HEK293T (cell line): ENCODE data around the gene FOXC1.

ENCODE experiments used
- ARNT ChIP-seq: fragments of 450-650 bp; IDR thresholded peaks from 2 replicates; pipeline ENCODE4 v1.6.1; 2017; ENCODE audit warnings: mild to moderate bottlenecking
- BHLHE40 ChIP-seq: fragments of 450-650 bp; IDR thresholded peaks from 2 replicates; pipeline ENCODE4 v1.6.1; 2016; ENCODE audit warnings: mild to moderate bottlenecking, moderate library complexity, borderline replicate concordance
- FOXA1 ChIP-seq: fragments of 450-650 bp; IDR thresholded peaks from 2 replicates; pipeline ENCODE4 v1.6.1; 2016; ENCODE audit warnings: mild to moderate bottlenecking
- FOXK2 ChIP-seq: fragments of 450-650 bp; IDR thresholded peaks from 2 replicates; pipeline ENCODE4 v1.6.1; 2016; ENCODE audit warnings: mild to moderate bottlenecking
- FOXM1 ChIP-seq: fragments of 450-650 bp; IDR thresholded peaks from 2 replicates; pipeline ENCODE4 v1.6.1; 2017; ENCODE audit warnings: mild to moderate bottlenecking, borderline replicate concordance
- PKNOX1 ChIP-seq: fragments of 450-650 bp; IDR thresholded peaks from 2 replicates; pipeline ENCODE4 v1.6.1; 2016
- SP1 ChIP-seq: fragments of 450-650 bp; IDR thresholded peaks from 2 replicates; pipeline ENCODE4 v1.6.1; 2017
- SUZ12 ChIP-seq: fragments of 450-650 bp; IDR thresholded peaks from 2 replicates; pipeline ENCODE4 v1.6.1; 2016; ENCODE audit warnings: mild to moderate bottlenecking
- ZNF384 ChIP-seq: fragments of 450-650 bp; IDR thresholded peaks from 2 replicates; pipeline ENCODE4 v1.6.1; 2016

- TF ChIP-seq ZNF384, result no peak
- no peak for TF ChIP-seq ARNT
- no peak for TF ChIP-seq PKNOX1
- no peak for TF ChIP-seq FOXM1
- no peak for TF ChIP-seq SUZ12
- no peak for TF ChIP-seq FOXK2
- TF ChIP-seq FOXA1, result no peak
- TF ChIP-seq BHLHE40, result no peak
- TF ChIP-seq SP1, result no peak
These were observed 6.2 kb downstream of the FOXC1 start for GRCh38 chr6:1615853-1616420.
